GM12891 (cell line): ENCODE data around the gene SIL1.

Source experiments
- POLR2AphosphoS5 ChIP-seq: IDR thresholded peaks from 2 replicates; pipeline ENCODE4 v1.6.1; 2011; ENCODE audit warnings: low read depth, low read length, control low read depth
- TAF1 ChIP-seq: IDR thresholded peaks from 2 replicates; pipeline ENCODE4 v1.6.1; 2011; ENCODE audit warnings: low read depth, low read length, control low read depth

GRCh38 chr5:138981586-138981985, 216.6 kb downstream of the SIL1 start:
- TF ChIP-seq POLR2AphosphoS5 = no peak
- TF ChIP-seq TAF1 = no peak
